Measurements from ENCODE around the gene AMMECR1L. TPM values are rescaled to one million over a fixed set of nuclear protein-coding genes. Genes with fewer than 3 reads are reported as not detected.

AMMECR1L gene
- total and polyA plus RNA-seq, 7 donors: 3.6 to 12.2 (median 8.1) TPM

Small RNA genes lying within 50 kb of the gene (small RNA-seq; reads per million reads assigned to genes)
- gene AC012306.1 (0 reads per million in 3 donors), gene RF00017 (0 reads per million in 3 donors), gene RF00019 (0 reads per million in 3 donors), gene RNU6-395P (0 reads per million in 3 donors)

Other genes with a start within 250 kb of the AMMECR1L start
- gene GPR17, start 239.8 kb downstream of the AMMECR1L start, total RNA-seq: 1 to 10 TPM in 1 of 4 donors, under 1 TPM in 2, not detected in 1; 0.36 to 1.4 (median 0.66) TPM
- under 1 TPM in 2 of 3 donors, not detected in 1; 0.48 to 0.60 TPM for gene GPR17, start 239.8 kb downstream of the AMMECR1L start, polyA plus RNA-seq
- 100 to 1,000 TPM; 125 to 357 (median 195) TPM for gene LIMS2, start 210.4 kb downstream of the AMMECR1L start, total RNA-seq
- gene LIMS2, start 210.4 kb downstream of the AMMECR1L start, polyA plus RNA-seq: 10 to 100 TPM in 2 of 3 donors, 1 to 10 TPM in 1; 3.2 to 40.6 (median 17.4) TPM
- 1 to 10 TPM; 5.6 to 8.6 (median 7.9) TPM for gene SFT2D3, start 184.5 kb downstream of the AMMECR1L start, total RNA-seq
- gene SFT2D3, start 184.5 kb downstream of the AMMECR1L start, polyA plus RNA-seq: 1 to 10 TPM; 1.4 to 6.5 (median 1.8) TPM
- 10 to 100 TPM; 37.8 to 45.2 (median 44.3) TPM for gene WDR33, start 74.8 kb downstream of the AMMECR1L start, total RNA-seq
- 10 to 100 TPM in 2 of 3 donors, 1 to 10 TPM in 1; 8.3 to 16.1 (median 10.8) TPM for gene WDR33, start 74.8 kb downstream of the AMMECR1L start, polyA plus RNA-seq
- 10 to 100 TPM in 3 of 4 donors, 1 to 10 TPM in 1; 9.7 to 12.9 (median 12.3) TPM for gene POLR2D, start 27.8 kb downstream of the AMMECR1L start, total RNA-seq
- 10 to 100 TPM in 2 of 3 donors, 1 to 10 TPM in 1; 9.9 to 18.8 (median 10.8) TPM for gene POLR2D, start 27.8 kb downstream of the AMMECR1L start, polyA plus RNA-seq
- gene SAP130, start 142.1 kb upstream of the AMMECR1L start, total RNA-seq: 1 to 10 TPM; 5.8 to 9.4 (median 6.9) TPM
- 10 to 100 TPM in 1 of 3 donors, 1 to 10 TPM in 2; 6.0 to 11.2 (median 6.0) TPM for gene SAP130, start 142.1 kb upstream of the AMMECR1L start, polyA plus RNA-seq
- 10 to 100 TPM; 19.8 to 47.9 (median 28.2) TPM for gene UGGT1, start 205.2 kb upstream of the AMMECR1L start, total RNA-seq
- gene UGGT1, start 205.2 kb upstream of the AMMECR1L start, polyA plus RNA-seq: 10 to 100 TPM in 1 of 3 donors, 1 to 10 TPM in 2; 1.8 to 21.5 (median 4.2) TPM